Right ventricle myocardium superior (tissue), 1 donor: ENCODE measurements around the gene YIPF3. TPM values are rescaled to one million over a fixed set of nuclear protein-coding genes. Genes with fewer than 3 reads are reported as not detected.
"Not testable (repeated sequence)": the region's sequence is repeated elsewhere in the genome, so short reads cannot be mapped to it uniquely, and the experiment has no call there.

Source experiments
- ATAC-seq: fragments of 200-7000 bp; cut with Tn5 transposase; one replicate; pipeline ENCODE4 v1.9.1; 2020; ENCODE audit warnings: mild to moderate bottlenecking; ENCODE audit not compliant: poor library complexity
- DNase-seq: peaks from one replicate; pipeline ENCODE4 v3.0.0-alpha.2; 2020
- intact Hi-C: fragments of 100-400 bp; cut with DNase I; formaldehyde crosslinking; loops from one replicate; pipeline ENCODE4 v1.11.2; 2022
- long read RNA-seq: library from polyadenylated mRNA; unstranded; transcript quantifications from one replicate; pipeline ENCODE4 v2.0.0, GENCODE V29; 2021
- total RNA-seq: library from RNA; stranded (reverse); fragmentation: NEBNext Ultra II Directional; extraction: Animal tissue kit (Norgen Biotek cat#: 25700); gene quantifications from one replicate; pipeline ENCODE4 v1.2.1, GENCODE V29; 2021
- donor health status: DM: no; HTN: yes; CAD: no; lungs with severe emphysema.

YIPF3 gene
- total RNA-seq, result 64.0 TPM
- long read RNA-seq, transcript YIPF3-202 (9 exons, 1,576 nt), result major isoform, 173 of 189 reads
- long read RNA-seq, partial matches to known transcripts, result 4 of 189 reads
- long read RNA-seq, other reads (novel, unspliced or antisense), result 11 of 189 reads

DNA sequence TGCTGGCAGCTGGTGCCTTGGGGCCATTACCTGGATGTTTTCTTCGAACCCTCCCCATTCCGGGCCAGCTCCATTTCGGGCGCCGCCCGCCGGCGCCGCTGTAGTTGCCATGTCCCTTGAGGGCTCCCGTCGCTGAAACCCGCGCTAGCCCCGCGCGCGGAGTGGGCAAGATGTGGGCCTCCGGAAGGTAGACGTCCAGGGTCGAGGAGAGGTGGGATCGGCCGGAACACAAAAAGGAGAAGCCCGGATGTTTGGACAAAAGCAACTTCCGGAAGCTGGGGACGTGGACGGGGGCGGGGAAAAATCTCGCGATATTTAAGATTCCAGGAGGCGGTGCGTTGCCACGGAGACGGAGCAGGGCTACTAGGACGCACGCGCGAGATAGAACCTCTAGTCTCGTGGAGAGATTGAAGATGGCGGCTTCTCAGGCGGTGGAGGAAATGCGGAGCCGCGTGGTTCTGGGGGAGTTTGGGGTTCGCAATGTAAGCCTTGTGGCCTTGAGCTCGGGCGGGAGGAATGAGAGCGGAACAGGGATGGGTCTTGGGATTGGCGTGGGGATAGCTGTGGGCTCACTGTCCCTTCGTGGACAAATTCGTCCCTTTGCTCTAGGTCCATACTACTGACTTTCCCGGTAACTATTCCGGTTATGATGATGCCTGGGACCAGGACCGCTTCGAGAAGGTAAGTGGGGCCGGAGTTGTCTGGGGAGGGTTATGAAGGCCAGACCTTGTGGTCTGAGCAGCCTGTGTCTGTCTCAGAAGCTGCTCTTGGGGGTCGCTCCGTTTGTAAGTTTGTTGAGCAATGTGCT lies at the start of gene YIPF3, which contains the start of gene POLR1C:
Gene YIPF3, minus strand, starts transcription at position 230 of the 808 bp plus-strand sequence. Its CDS starts 119 bp downstream, at position 111.
Gene POLR1C, plus strand, starts transcription at position 393 of the 808 bp plus-strand sequence. Its CDS starts 21 bp downstream, at position 414.
- intact Hi-C loops, result loop anchor here (10.0 kb wide), 1 partner anchor 252 kb away; no protein-coding TSS in a partner anchor
- peak; percentile 96 for ATAC-seq
- DNase-seq, result peak; percentile 98

DNA sequence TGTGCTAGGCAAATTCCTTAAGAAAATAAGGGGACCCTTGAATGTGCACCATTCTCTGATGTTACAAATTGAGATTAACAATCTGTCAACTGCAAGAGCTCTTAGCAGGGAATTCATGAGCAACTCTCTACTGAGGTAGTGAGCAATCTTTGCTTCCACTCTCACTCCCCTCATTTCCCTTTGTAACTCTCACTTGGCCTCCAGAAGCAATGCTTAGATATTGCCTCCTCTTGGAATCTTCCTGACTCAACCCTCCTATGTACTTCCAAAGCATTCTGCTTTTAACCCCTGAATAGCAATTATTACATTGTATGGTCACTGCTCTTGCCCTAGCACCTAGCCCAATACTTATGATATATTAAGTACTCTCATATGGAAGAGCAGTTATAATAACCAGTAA lies 42.6 kb upstream of the YIPF3 start:
- no peak for DNase-seq
- ATAC-seq, result no peak
- intact Hi-C loops, result no loop called here

DNA sequence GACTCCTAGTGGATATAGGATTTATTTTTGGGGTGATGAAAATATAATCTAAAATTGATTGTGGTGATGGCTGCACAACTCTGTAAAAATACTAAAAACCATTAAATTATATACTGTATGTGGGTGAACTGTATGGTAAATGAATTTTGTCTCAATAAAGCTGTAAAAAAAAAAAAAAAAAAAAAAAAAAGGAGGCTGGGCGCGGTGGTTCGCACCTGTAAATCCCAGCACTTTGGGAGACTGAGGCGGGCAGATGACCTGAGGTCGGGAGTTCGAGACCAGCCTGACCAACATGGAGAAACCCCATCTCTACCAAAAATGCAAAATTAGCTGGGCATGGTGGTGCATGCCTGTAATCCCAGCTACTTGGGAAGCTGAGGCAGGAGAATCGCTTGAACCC lies 40.9 kb upstream of the YIPF3 start:
- intact Hi-C loops, ATAC-seq, DNase-seq: not testable (repeated sequence)

- DNase-seq, result no peak
- ATAC-seq, result no peak
- intact Hi-C loops, result no loop called here
Observed at GRCh38 chr6:43547222-43547621, 30.5 kb upstream of the YIPF3 start.

DNA sequence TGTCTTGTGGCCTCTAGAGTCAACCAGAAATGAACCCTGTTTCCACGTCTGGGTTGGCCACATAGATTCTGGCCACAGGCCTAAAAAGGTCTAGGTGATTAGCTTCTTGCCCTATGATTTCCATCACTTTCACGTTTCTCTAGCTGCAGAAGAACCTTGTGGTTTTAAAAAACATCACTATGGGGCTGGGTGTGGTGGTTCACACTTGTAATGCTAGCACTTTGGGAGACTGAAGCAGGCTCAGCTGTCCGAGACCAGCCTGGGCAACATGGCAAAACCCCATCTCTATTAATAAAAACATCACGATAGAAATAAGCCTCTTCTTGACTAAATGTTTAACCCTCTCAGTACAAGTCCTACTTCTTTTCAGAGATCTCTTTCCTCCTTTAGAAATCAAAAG lies 27.7 kb upstream of the YIPF3 start:
- intact Hi-C loops, result no loop called here
- no peak for ATAC-seq
- no peak for DNase-seq

- DNase-seq (no peak), ATAC-seq (no peak)
- intact Hi-C loops, result no loop called here
Observed at GRCh38 chr6:43541774-43542471, 25.2 kb upstream of the YIPF3 start.

DNA sequence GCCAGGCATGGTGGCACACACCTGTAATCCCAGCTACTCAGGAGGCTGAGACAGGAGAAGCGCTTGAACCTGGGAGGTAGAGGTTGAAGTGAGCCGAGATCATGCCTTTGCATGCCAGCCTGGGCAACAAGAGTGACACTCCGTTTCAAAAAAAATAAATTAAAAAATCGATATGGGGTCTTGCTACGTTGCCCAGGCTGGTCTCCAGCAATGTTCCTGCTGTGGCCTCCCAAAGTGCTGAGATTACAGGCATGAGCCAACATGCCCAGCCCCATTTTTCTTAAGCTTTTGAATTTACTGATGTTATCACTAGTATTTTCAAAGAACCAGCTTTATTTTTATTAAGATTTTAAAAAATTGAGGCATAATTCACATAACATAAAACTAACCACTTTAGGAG lies 23.8 kb upstream of the YIPF3 start:
- intact Hi-C loops, result no loop called here
- ATAC-seq (no peak), DNase-seq (no peak)

- DNase-seq, ATAC-seq, intact Hi-C loops: not testable (repeated sequence)
Observed at GRCh38 chr6:43539409-43539808, 22.7 kb upstream of the YIPF3 start.

DNA sequence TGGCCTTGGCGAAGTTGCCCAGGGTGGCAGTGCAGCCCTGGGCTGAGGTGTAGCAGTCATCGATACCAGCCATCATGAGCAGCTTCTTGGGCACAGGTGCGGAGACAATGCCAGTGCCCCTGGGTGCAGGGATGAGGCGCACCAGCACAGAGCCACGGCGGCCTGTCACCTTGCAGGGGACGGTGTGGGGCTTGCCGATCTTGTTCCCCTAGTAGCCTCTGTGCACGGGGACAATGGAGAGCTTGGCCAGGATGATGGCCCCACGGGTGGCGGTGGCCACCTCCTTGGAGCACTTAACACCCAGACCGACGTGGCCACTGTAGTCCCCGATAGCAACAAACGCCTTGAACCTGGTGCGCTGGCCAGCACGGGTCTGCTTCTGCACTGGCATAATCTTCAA lies 22.3 kb upstream of the YIPF3 start:
- DNase-seq, ATAC-seq, intact Hi-C loops: not testable (repeated sequence)

- ATAC-seq, result no peak
- DNase-seq, result no peak
- intact Hi-C loops, result no loop called here
Observed at GRCh38 chr6:43532201-43532600, 15.5 kb upstream of the YIPF3 start.

DNA sequence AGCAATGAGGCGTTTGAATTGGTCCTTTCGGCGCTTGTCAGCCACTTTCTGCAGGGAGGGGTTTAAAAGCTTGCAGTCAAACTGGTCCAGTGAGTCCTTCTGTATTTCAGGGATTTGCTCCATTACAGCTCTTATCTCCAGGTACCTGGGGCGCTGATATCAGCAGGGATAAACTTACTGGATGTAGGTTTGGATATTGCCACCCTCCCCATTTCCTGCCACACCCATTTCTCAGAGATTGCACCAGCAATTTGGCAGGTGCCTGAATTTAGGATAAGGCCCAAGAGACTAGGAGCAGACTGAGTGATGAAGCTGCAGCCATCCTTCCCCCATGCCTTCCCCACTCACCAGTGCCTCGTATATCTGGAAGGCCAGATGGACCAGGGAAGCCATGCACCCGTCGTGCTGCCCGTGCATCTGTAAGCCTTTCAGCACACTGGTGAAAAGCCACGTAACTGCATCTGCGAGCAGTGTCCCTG lies 7.8 kb upstream of the YIPF3 start:
- ATAC-seq, result no peak
- DNase-seq, result no peak
- intact Hi-C loops, result loop anchor here (5.0 kb wide), 1 partner anchor 38 kb away; no protein-coding TSS in a partner anchor

GRCh38 chr6:43523284-43523683 lies 6.6 kb upstream of the YIPF3 start:
- ATAC-seq, result no peak
- intact Hi-C loops, result loop anchor here (5.0 kb wide), 1 partner anchor 39 kb away; no protein-coding TSS in a partner anchor
- no peak for DNase-seq

DNA sequence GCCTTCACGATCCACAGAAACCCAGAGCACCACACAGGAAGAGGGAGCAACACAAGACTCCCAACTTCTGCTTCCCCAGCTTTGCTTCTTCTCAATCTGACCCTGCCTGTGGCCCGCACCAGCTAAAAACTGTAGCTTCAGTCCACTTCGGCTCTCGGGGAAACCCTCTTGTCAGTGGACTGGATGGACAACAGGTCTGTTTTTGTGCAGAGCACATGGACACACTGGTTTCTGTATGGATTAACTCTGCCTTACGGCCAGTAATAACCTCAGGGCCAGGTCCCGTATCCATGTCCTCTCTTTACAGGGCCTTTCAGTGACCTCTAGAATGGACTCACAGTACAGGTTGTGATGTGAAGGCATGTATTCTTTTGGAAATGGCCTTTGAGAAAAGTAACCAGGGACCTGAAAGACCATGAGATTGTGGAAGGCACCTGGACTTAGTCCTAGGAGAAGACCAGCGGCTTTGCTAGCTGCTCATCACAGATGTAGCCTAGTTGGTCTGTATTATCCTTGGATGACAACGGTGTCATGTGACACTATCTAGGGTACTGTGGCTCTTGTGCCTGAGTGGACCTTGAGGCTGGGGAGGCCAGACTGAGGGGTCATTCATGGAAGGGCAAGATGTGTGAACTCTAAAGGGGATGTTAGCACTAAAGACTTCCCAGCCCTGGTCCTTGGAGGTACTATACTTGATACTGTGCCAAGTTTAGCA lies 6.0 kb upstream of the YIPF3 start:
- ATAC-seq (peak; percentile 6), DNase-seq (no peak)
- intact Hi-C loops, result loop anchor here (5.0 kb wide), 1 partner anchor 40 kb away; no protein-coding TSS in a partner anchor

DNA sequence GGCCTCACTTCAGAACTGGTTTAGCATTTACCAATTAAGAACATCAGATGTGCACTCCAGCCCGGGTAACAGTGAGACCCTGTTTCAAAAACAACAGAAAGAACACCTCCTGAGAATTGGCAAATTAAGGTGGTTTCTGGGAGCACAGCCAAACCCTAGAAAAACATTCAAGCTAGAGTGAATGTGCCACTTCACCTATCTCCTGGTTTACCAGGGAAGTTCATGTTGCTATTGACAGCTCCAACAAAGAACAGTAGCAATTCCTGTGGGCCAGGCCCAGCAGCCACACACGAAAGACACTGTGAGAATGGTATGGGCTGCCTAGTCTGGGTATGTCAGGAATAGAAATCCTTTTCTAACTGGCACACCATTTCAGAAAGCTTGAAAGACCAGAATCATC lies 5.1 kb upstream of the YIPF3 start:
- ATAC-seq (peak; percentile 37), DNase-seq (no peak)
- intact Hi-C loops, result loop anchor here (5.0 kb wide), 1 partner anchor 40 kb away; no protein-coding TSS in a partner anchor

DNA sequence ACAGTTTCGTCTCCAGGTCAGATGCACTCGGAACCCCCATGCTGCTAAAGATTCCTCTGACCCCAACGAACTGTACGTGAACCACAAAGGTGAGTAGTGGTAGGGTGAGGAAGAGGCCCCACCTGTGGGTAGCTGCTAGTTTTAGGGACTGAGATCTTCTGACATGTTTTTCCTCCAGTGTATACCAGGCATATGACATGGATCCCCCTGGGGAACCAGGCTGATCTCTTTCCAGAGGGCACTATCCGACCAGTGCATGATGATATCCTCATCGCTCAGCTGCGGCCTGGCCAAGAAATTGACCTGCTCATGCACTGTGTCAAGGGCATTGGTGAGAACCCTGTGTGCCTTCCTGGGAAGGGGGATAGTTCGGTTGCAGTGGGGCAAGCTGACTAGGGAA lies 3.4 kb upstream of the YIPF3 start:
- no peak for ATAC-seq

DNA sequence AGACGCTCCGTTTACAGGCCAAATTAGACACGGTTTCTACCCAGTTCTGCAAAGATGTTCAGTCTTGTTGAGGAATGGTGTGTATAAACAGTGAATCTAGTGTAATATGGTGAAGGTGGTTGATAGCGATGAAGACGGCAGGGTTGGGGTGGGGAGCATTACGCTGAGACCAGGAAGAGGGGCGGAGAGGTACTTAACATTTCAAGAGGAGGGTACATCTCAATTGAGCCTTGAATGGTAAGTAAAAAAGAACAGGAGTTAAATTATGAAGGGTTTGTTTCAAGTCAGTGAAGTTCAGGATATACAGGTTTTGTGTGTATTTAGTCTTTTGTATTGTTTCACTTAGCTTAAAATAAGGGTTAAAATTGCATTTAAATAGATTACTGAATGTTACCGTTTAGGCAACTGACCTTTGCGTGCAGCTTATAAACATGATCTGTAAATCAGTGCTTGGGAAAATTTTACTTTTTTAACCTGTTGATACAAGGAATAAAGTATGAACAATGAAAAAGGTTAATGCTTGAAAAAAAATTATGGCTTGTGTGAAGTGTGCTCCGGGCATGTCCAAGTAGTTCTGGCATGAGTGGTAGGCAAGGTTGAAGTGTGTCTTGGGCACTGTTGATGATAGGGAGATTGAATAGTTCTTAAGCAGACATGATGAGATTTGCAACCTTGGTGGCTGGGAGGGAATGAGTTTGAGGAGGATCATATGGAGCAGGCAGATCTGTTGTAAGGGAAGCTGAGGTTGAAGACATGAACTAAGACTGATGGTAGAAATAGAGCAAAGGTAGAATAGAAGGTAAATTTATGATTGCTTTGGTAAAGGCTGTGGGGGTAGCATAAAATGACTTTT lies 1.0 kb upstream of the YIPF3 start:
- intact Hi-C loops, result loop anchor here (10.0 kb wide), 1 partner anchor 253 kb away; no protein-coding TSS in a partner anchor
- ATAC-seq, result no peak
- DNase-seq, result no peak

More for the DNA sequence above, 3.4 kb upstream of the YIPF3 start:
- DNase-seq, result no peak
- intact Hi-C loops, result loop anchor here (5.0 kb wide), 1 partner anchor 42 kb away; no protein-coding TSS in a partner anchor

DNA sequence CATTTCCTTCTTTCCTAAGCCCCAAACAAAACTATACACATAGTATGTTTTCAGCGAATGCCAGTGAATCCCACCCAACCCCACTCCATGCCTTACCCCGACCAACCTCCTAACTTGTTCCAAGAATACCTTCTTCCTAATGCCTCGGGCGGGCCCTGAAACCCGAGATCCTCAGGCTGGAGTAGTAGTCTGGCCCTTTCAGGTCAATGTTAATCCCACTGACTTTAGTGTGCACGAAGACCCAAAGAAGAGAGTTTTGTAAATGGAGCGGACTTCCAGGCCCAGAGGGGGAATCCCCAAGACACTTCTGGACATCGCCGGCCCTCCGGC lies 394 bp downstream of the YIPF3 start:
- intact Hi-C loops, result loop anchor here (10.0 kb wide), 1 partner anchor 252 kb away; no protein-coding TSS in a partner anchor
- DNase-seq, result no peak
- peak; percentile 1 for ATAC-seq
